ENCODE data around the gene CLIP1.

DNA sequence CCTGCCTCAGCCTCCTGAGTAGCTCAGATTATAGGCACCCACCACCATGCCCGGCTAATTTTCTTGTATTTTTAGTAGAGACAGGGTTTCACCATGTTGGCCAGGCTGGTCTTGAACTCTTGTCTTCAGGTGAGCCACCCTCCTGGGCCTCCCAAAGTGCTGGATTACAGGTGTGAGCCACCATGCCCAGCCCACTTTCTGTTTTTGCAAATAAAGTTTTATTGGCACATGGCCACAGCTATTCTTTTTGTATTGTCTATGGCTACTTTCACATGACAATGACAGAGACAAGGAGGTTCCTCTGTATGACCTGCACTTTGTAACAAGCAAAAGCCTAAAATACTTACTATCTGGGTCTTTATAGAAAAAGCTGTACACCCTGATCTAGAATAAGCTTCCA is 176.9 kb downstream of the CLIP1 start:
- TF ChIP-seq, protein P1, sequence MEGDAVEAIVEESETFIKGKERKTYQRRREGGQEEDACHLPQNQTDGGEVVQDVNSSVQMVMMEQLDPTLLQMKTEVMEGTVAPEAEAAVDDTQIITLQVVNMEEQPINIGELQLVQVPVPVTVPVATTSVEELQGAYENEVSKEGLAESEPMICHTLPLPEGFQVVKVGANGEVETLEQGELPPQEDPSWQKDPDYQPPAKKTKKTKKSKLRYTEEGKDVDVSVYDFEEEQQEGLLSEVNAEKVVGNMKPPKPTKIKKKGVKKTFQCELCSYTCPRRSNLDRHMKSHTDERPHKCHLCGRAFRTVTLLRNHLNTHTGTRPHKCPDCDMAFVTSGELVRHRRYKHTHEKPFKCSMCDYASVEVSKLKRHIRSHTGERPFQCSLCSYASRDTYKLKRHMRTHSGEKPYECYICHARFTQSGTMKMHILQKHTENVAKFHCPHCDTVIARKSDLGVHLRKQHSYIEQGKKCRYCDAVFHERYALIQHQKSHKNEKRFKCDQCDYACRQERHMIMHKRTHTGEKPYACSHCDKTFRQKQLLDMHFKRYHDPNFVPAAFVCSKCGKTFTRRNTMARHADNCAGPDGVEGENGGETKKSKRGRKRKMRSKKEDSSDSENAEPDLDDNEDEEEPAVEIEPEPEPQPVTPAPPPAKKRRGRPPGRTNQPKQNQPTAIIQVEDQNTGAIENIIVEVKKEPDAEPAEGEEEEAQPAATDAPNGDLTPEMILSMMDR (conservative IDR thresholded peaks at IDR 0.05; ENCODE audit: low read length) = no peak
- TF ChIP-seq EZH2phosphoT487 (IDR thresholded peaks at IDR 0.05; ENCODE audit: borderline replicate concordance, low read depth, low read length) = no peak
